ENCODE data around the gene EPB41L4B. TPM values are rescaled to one million over a fixed set of nuclear protein-coding genes. Genes with fewer than 3 reads are reported as not detected.

EPB41L4B gene
- total and polyA plus RNA-seq, 2 of the 4 experiments (the other 2 are of a cell fraction), result 0.36 to 0.54 TPM

DNA sequence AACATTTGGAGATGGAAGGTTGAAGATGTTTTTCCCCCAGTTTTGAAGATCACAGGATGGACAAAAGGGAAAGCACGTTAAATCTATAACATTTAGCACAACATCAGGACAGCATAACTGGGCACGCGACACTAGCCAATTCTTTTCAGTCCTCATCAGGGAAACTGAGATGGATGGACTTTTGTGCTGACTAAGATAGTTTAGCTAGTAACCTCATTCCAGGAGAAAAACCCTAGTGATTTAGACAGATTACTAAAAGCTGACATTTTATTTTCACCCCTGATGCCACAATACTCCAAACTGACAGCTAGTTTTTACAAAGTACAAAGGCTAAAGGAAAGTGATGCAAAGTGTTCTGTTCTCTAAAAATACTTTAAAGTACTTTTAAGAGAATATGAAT lies 53.3 kb downstream of the EPB41L4B start:
- Histone ChIP-seq H3K4me1 (ENCODE audit: control insufficient read depth, insufficient read depth, low read length) (no peaks in the 10 kb centered on the region), H4K5ac (ENCODE audit: low read depth, low read length) (no peak overlapping the region), H3K4me2 (ENCODE audit: low read depth, low read length) (no peak overlapping the region), H3K9ac (ENCODE audit: low read depth, low read length) (no peak overlapping the region), H4K20me1 (ENCODE audit: insufficient read depth, low read length) (no peaks in the 10 kb centered on the region), H3K36me3 (ENCODE audit: control insufficient read depth, insufficient read depth, low read length) (no peaks in the 10 kb centered on the region), H3K79me1 (ENCODE audit: low read depth in 1 of 2, low read length in 2 of 2) (no peaks in the 10 kb centered on the region), H3K56ac (ENCODE audit: extremely low read depth, insufficient read depth, low read length) (no peak overlapping the region), H3K4me3 (ENCODE audit: insufficient read depth, low read depth, low read length) (no peak overlapping the region), H3K9me3 (ENCODE audit: control insufficient read depth, insufficient read depth, low read length) (0 out of 2 replicates have a peak, but pooled peaks cover 3% of the 10 kb centered on the region), H3K14ac (replicated peaks; ENCODE audit: low read depth, low read length) (no peak overlapping the region), H2BK15ac (ENCODE audit: low read depth, low read length) (no peak overlapping the region), H2AK9ac (replicated peaks; ENCODE audit: low read depth, low read length, poor library complexity) (no peak overlapping the region), H3K18ac (ENCODE audit: low read depth, low read length) (no peak overlapping the region), H3K27ac (ENCODE audit: insufficient read depth, low read length) (no peak overlapping the region), H4K8ac (ENCODE audit: low read depth in 2 of 2, low read length in 2 of 2) (no peak overlapping the region), H3K23ac (ENCODE audit: low read depth, low read length) (no peak overlapping the region), H3K4ac (ENCODE audit: low read depth, low read length) (no peak overlapping the region), H4K91ac (ENCODE audit: insufficient read depth, low read depth, low read length) (no peak overlapping the region), H3K9me1 (ENCODE audit: insufficient read depth, low read length) (no peaks in the 10 kb centered on the region), H2AK5ac (ENCODE audit: low read depth, low read length) (no peak overlapping the region), H2BK5ac (ENCODE audit: low read depth, low read length, poor library complexity, severe bottlenecking) (no peak overlapping the region), H3K27me3 (ENCODE audit: control insufficient read depth, insufficient read depth, low read length) (peaks cover 6% of the 10 kb centered on the region), H2BK120ac (ENCODE audit: low read depth, low read length) (no peak overlapping the region), H2BK20ac (ENCODE audit: low read depth, low read length) (no peak overlapping the region), H2AFZ (replicated peaks; ENCODE audit: low read length, poor library complexity) (no peak overlapping the region)
- ATAC-seq (ENCODE audit: low read depth) (no peak), DNase-seq (no peak)
- WGBS, 2 experiments (ENCODE audit: extremely low coverage in 2 of 2, insufficient read length in 1 of 2), result no CpG with 5 or more reads among the region's 3 CpGs
- BruUV-seq (replicated peaks), result no TSS peak
- TF ChIP-seq SMC3 (IDR thresholded peaks at IDR 0.05; ENCODE audit: low read depth, low read length) (no peak), RAD21 (IDR thresholded peaks at IDR 0.05; ENCODE audit: low read length) (no peak), BHLHE40 (IDR thresholded peaks at IDR 0.05; ENCODE audit: low read depth, low read length) (no peak), CEBPB (IDR thresholded peaks at IDR 0.05; ENCODE audit: low read depth, low read length) (no peak), MAFK (IDR thresholded peaks at IDR 0.05; ENCODE audit: low read depth, low read length) (peak; percentile 66), NFE2L2 (IDR thresholded peaks at IDR 0.05; ENCODE audit: low read depth, low read length) (no peak)
- TF ChIP-seq, protein P1, sequence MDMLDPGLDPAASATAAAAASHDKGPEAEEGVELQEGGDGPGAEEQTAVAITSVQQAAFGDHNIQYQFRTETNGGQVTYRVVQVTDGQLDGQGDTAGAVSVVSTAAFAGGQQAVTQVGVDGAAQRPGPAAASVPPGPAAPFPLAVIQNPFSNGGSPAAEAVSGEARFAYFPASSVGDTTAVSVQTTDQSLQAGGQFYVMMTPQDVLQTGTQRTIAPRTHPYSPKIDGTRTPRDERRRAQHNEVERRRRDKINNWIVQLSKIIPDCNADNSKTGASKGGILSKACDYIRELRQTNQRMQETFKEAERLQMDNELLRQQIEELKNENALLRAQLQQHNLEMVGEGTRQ (IDR thresholded peaks at IDR 0.05; ENCODE audit: low read depth, low read length), result no peak
- TF ChIP-seq, protein P2, sequence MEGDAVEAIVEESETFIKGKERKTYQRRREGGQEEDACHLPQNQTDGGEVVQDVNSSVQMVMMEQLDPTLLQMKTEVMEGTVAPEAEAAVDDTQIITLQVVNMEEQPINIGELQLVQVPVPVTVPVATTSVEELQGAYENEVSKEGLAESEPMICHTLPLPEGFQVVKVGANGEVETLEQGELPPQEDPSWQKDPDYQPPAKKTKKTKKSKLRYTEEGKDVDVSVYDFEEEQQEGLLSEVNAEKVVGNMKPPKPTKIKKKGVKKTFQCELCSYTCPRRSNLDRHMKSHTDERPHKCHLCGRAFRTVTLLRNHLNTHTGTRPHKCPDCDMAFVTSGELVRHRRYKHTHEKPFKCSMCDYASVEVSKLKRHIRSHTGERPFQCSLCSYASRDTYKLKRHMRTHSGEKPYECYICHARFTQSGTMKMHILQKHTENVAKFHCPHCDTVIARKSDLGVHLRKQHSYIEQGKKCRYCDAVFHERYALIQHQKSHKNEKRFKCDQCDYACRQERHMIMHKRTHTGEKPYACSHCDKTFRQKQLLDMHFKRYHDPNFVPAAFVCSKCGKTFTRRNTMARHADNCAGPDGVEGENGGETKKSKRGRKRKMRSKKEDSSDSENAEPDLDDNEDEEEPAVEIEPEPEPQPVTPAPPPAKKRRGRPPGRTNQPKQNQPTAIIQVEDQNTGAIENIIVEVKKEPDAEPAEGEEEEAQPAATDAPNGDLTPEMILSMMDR (conservative IDR thresholded peaks at IDR 0.05; ENCODE audit: low read depth, low read length), result no peak
- in situ Hi-C loops (cut with MboI; ENCODE audit: low sequenced_read_pairs), result no loop called here
- ChIA-PET POLR2A (ENCODE audit: unreplicated experiment) (no interaction called here), CTCF (interaction anchor here (0.7 kb wide), 1 partner anchor 13 kb away, joined by 3 read pairs; no protein-coding TSS in a partner anchor)
- dilution Hi-C loops (cut with HindIII; ENCODE audit: low sequenced_read_pairs, unreplicated experiment), result no loop called here
- intact Hi-C loops (cut with micrococcal nuclease), result no loop called here

All from IMR-90 (cell line).